Naive B cell (primary cell): ENCODE results near the gene ARHGAP29. TPM values are rescaled to one million over a fixed set of nuclear protein-coding genes. Genes with fewer than 3 reads are reported as not detected.

Experiments used
- ATAC-seq, 2 donors: fragments of 150-1000 bp; cut with Tn5 transposase; 2 replicates each; pipeline ENCODE4 v1.10.0; 2021; ENCODE audit warnings: low read depth in 2 of 2, mild to moderate bottlenecking in 2 of 2, moderate library complexity in 2 of 2
- DNase-seq: peaks from one replicate; pipeline ENCODE4 v3.0.0; 2022
- H3K27ac Mint-ChIP-seq, 6 donors: one replicate each; pipeline ENCODE4 v1.8.0; 2020 to 2022; ENCODE audit warnings: mild to moderate bottlenecking in 6 of 6, mixed read lengths in 6 of 6, moderate library complexity in 5 of 6, inconsistent platforms in 2 of 6
- H3K27me3 Mint-ChIP-seq, 3 donors: one replicate each; pipeline ENCODE4 v1.8.0; 2021 to 2022; ENCODE audit warnings: mixed read lengths in 3 of 3, mild to moderate bottlenecking in 1 of 3
- H3K36me3 Mint-ChIP-seq, 2 donors: one replicate each; pipeline ENCODE4 v1.8.0; 2020 to 2022; ENCODE audit warnings: mixed read lengths in 2 of 2, inconsistent platforms in 1 of 2, mild to moderate bottlenecking in 1 of 2
- H3K4me1 Mint-ChIP-seq, 3 donors: one replicate each; pipeline ENCODE4 v1.8.0; 2020 to 2022; ENCODE audit warnings: mixed read lengths in 3 of 3, inconsistent platforms in 1 of 3, mild to moderate bottlenecking in 1 of 3, moderate library complexity in 1 of 3
- H3K4me3 Mint-ChIP-seq, 8 donors: one replicate each; pipeline ENCODE4 v1.8.0; 2020 to 2022; ENCODE audit warnings: mild to moderate bottlenecking in 8 of 8, mixed read lengths in 8 of 8, moderate library complexity in 8 of 8, inconsistent platforms in 2 of 8
- H3K9me3 Mint-ChIP-seq, 7 donors: one replicate each; pipeline ENCODE4 v1.8.0; 2020 to 2022; ENCODE audit warnings: mixed read lengths in 7 of 7, mild to moderate bottlenecking in 5 of 7, inconsistent platforms in 2 of 7, moderate library complexity in 1 of 7
- polyA plus RNA-seq, 6 donors: library from polyadenylated mRNA; unstranded; fragments of 300-500 nt; fragmentation: Illumina TruSeq; gene quantifications; one replicate each; pipeline ENCODE4 v1.2.3, GENCODE V29; 2021; ENCODE audit warnings: low read depth in 6 of 6

The ARHGAP29 gene
- polyA plus RNA-seq, 6 donors from 2014 or later, result not detected

DNA sequence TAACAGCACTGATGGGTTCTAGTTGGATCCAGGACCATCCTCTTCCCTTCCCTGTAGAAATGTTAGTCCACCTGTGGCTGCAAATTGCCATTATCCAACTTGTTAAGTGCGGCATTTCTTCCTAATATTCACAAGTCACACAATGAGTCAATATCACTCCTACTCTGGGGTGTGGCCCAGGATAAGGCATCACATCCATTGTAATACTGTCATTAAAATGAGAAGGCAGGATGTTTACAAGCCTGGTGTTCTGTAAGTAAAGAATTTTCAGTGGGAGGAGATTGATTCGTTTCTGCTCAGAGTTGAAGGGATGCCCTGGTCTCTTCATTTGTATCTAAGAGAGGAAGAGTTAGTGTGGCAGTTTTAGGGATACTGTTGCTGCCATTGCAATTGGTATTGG, 18.1 kb upstream of the ARHGAP29 start:
- ATAC-seq (no peak), DNase-seq (no peak)
- Mint-ChIP-seq H3K4me1 (peaks cover 0 to 4% (median 2%) of the 10 kb centered on the region in 3 donors), H3K27ac (no peak overlapping the region), H3K9me3 (peaks cover 0 to 2% (median 0%) of the 10 kb centered on the region in 7 donors), H3K27me3 (peaks cover 18 to 40% (median 38%) of the 10 kb centered on the region in 3 donors), H3K36me3 (no peaks in the 10 kb centered on the region), H3K4me3 (no peak overlapping the region)

- Mint-ChIP-seq H3K27me3 (peaks cover 27 to 45% (median 43%) of the 10 kb centered on the region in 3 donors), H3K4me3 (no peak overlapping the region), H3K4me1 (no peaks in the 10 kb centered on the region), H3K9me3 (peaks cover 0 to 2% (median 0%) of the 10 kb centered on the region in 7 donors), H3K27ac (no peak overlapping the region), H3K36me3 (no peaks in the 10 kb centered on the region)
- ATAC-seq, result no peak
- DNase-seq, result no peak
Observed at GRCh38 chr1:94254073-94254810, 16.9 kb upstream of the ARHGAP29 start.

DNA sequence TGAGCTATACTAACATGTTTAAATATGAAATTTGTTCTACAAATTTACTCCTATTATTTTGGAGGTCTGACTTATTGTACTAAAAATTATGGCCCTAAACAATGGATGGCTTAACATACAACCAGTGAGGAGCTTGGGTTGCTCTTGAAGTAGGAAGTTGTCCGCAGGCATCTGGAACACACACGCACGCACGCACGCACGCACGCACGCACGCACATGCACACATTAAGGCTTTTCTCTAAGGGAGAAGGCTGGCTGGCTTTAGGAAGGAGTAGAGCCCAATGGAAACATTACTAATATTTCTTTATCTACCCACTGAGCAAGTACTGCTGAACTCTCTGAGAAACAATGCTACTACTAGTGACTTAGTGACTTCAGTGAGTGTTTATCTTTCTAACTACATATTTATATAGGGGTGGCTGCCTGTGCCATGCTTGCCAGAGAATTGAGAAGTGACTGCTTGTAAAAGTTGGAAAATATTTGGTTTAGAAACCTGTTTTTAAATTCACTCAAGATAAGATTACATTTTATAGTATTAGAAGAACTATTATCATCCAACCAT, 16.2 kb upstream of the ARHGAP29 start:
- Mint-ChIP-seq H3K9me3 (peaks cover 0 to 2% (median 0%) of the 10 kb centered on the region in 7 donors), H3K36me3 (no peaks in the 10 kb centered on the region), H3K27me3 (peaks cover 27 to 50% (median 41%) of the 10 kb centered on the region in 3 donors), H3K4me1 (no peaks in the 10 kb centered on the region), H3K4me3 (no peak overlapping the region), H3K27ac (no peak overlapping the region)
- DNase-seq (no peak), ATAC-seq (no peak)

DNA sequence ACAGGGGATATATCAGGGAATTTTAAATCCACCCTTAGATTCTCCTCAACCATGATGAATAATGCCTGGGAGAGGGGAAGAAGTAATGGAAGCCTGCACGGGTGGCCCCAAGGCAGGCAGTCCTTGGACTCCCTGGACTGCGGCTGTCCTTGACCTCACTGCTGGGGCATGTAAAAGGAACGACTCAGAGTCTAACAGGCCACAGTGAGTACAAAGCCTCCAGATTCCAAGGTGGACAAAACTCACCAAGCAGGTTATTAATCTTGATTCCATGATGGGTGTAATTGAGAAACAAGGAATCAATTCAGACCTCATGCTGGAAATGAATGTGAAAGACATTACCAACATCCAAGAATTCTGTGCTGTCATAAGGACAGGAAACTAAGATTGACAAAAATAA, 13.0 kb upstream of the ARHGAP29 start:
- ATAC-seq, result no peak
- H3K27me3 Mint-ChIP-seq, result peaks cover 55 to 58% (median 55%) of the 10 kb centered on the region in 3 donors

GRCh38 chr1:94248956-94249688, 11.7 kb upstream of the ARHGAP29 start:
- H3K9me3 Mint-ChIP-seq, result peaks cover 0 to 19% (median 7%) of the 10 kb centered on the region in 7 donors
- peaks cover 0 to 11% of the 10 kb centered on the region in 2 donors for H3K36me3 Mint-ChIP-seq
- DNase-seq (no peak), ATAC-seq (no peak)
- H3K4me3 Mint-ChIP-seq, result peak overlapping the region in 5 of 8 donors; percentile 3 to 29 (median 18)
- H3K27me3 Mint-ChIP-seq, result peaks cover 56 to 58% (median 58%) of the 10 kb centered on the region in 3 donors
- H3K4me1 Mint-ChIP-seq, result peaks cover 12 to 14% (median 13%) of the 10 kb centered on the region in 3 donors
- no peak overlapping the region for H3K27ac Mint-ChIP-seq

More for the DNA sequence above, 13.0 kb upstream of the ARHGAP29 start:
- peaks cover 0 to 7% of the 10 kb centered on the region in 2 donors for H3K36me3 Mint-ChIP-seq
- no peak overlapping the region for H3K4me3 Mint-ChIP-seq
- no peak overlapping the region for H3K27ac Mint-ChIP-seq
- no peak for DNase-seq
- peaks cover 12 to 14% (median 13%) of the 10 kb centered on the region in 3 donors for H3K4me1 Mint-ChIP-seq
- H3K9me3 Mint-ChIP-seq, result peaks cover 0 to 8% (median 2%) of the 10 kb centered on the region in 7 donors

- H3K36me3 Mint-ChIP-seq, result peaks cover 11 to 26% of the 10 kb centered on the region in 2 donors
- peaks cover 12 to 14% (median 13%) of the 10 kb centered on the region in 3 donors for H3K4me1 Mint-ChIP-seq
- peaks cover 67 to 75% (median 73%) of the 10 kb centered on the region in 3 donors for H3K27me3 Mint-ChIP-seq
- DNase-seq (peak; percentile 15), ATAC-seq (peak; percentile 58 to 67)
- peak overlapping the region; percentile 72 to 92 (median 80) for H3K4me3 Mint-ChIP-seq
- H3K27ac Mint-ChIP-seq, result no peak overlapping the region
- peaks cover 7 to 35% (median 23%) of the 10 kb centered on the region in 7 donors for H3K9me3 Mint-ChIP-seq
Observed at GRCh38 chr1:94247138-94248094, 10.0 kb upstream of the ARHGAP29 start.

DNA sequence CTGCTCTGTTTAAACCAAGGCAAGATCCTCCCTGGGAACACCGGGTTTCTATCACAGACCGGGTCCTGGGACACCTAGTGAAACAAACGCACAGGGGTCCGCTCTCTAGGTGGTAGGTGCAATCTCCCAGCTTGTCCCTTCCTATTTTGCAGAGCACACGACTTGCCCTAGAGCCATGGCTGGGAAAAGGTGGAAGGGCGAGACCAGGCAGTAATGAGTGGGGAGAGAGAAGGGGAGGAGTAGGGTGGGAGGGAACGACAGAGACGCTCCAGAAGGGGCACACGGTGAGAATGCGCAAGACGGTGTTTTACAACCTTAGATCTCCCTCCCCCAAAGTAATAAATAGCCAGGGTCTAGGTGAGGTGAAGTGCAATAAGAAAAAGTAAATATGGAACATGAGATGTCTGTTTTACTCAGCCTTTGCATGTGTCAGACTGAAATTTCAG, 9.3 kb upstream of the ARHGAP29 start:
- Mint-ChIP-seq H3K9me3 (peaks cover 7 to 42% (median 24%) of the 10 kb centered on the region in 7 donors), H3K4me3 (peak overlapping the region; percentile 59 to 84 (median 78)), H3K36me3 (peaks cover 11 to 26% of the 10 kb centered on the region in 2 donors), H3K4me1 (peaks cover 12 to 14% (median 13%) of the 10 kb centered on the region in 3 donors), H3K27ac (no peak overlapping the region), H3K27me3 (peaks cover 72 to 78% (median 78%) of the 10 kb centered on the region in 3 donors)
- ATAC-seq, result no peak
- no peak for DNase-seq

DNA sequence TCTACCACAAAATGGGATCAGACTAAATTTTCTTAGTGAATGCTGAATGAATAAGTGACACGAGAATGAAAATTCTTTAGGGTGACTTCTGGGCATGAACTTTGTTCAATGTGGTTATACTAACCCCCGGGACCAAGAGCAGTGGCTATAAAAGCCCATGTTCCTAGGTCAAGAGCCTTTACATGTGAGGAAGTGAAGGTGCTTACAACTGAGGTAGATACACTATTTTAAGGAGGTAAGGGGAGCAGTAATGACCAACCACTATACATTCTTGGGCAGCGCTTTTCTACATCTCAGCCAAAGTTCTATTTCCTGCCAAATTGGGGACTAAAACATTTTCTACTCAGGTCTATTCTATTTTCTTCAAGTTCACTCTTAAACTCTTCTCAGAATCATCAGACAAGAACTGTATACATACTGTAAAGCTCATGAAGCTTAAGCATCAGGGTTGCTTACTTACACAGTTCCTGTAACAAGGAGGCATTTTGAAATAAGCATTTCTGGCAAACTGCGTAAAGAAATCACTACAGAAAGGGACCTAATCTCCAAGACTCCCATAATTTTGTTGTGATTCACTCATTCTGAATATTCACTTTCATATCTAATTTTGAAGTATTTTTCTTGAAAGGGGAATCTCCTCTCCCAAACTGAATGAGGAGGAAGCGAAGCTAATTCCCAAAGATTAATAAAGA, 8.5 kb upstream of the ARHGAP29 start:
- peak overlapping the region in 4 of 8 donors; percentile 7 to 84 (median 80) for H3K4me3 Mint-ChIP-seq
- H3K9me3 Mint-ChIP-seq, result peaks cover 7 to 43% (median 22%) of the 10 kb centered on the region in 7 donors
- DNase-seq (no peak), ATAC-seq (no peak)
- H3K36me3 Mint-ChIP-seq, result peaks cover 11 to 26% of the 10 kb centered on the region in 2 donors
- H3K4me1 Mint-ChIP-seq, result peaks cover 12 to 14% (median 13%) of the 10 kb centered on the region in 3 donors
- H3K27me3 Mint-ChIP-seq, result peaks cover 71 to 76% (median 75%) of the 10 kb centered on the region in 3 donors
- H3K27ac Mint-ChIP-seq, result no peak overlapping the region

GRCh38 chr1:94244816-94245215, 7.4 kb upstream of the ARHGAP29 start:
- ATAC-seq, result no peak
- Mint-ChIP-seq H3K36me3 (peaks cover 11 to 26% of the 10 kb centered on the region in 2 donors), H3K27me3 (peaks cover 77 to 81% (median 78%) of the 10 kb centered on the region in 3 donors), H3K4me3 (no peak overlapping the region), H3K9me3 (peaks cover 7 to 43% (median 22%) of the 10 kb centered on the region in 7 donors), H3K27ac (no peak overlapping the region), H3K4me1 (peaks cover 12 to 14% (median 13%) of the 10 kb centered on the region in 3 donors)
- no peak for DNase-seq

DNA sequence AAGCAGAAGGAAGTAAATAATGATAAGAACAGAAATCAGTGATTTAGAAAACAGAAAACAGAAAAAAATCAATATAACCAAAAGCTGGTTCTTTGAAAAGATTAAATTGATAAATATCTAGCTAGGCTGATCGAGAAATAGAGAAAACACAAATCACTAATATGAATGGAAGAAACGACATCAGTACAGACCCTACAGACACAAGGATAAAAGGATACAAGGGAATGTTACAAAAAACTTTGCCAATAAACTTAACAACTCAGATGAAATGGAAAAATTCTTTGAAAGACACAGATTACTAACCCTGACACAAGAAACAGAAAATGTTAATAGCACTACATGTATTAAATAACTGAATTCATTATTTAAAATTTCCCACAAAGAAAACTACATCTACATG, 6.3 kb upstream of the ARHGAP29 start:
- peaks cover 11 to 28% of the 10 kb centered on the region in 2 donors for H3K36me3 Mint-ChIP-seq
- H3K4me3 Mint-ChIP-seq, result no peak overlapping the region
- no peak for ATAC-seq
- DNase-seq, result no peak
- H3K4me1 Mint-ChIP-seq, result peaks cover 12 to 15% (median 13%) of the 10 kb centered on the region in 3 donors
- peaks cover 7 to 50% (median 25%) of the 10 kb centered on the region in 7 donors for H3K9me3 Mint-ChIP-seq
- H3K27me3 Mint-ChIP-seq, result peaks cover 80 to 86% (median 86%) of the 10 kb centered on the region in 3 donors
- H3K27ac Mint-ChIP-seq, result no peak overlapping the region

GRCh38 chr1:94240822-94241221, 3.4 kb upstream of the ARHGAP29 start:
- Mint-ChIP-seq H3K27ac (no peak overlapping the region), H3K9me3 (peaks cover 12 to 54% (median 34%) of the 10 kb centered on the region in 7 donors), H3K36me3 (peaks cover 16 to 27% of the 10 kb centered on the region in 2 donors), H3K27me3 (peaks cover 78 to 92% (median 79%) of the 10 kb centered on the region in 3 donors), H3K4me3 (no peak overlapping the region), H3K4me1 (peaks cover 0 to 21% (median 12%) of the 10 kb centered on the region in 3 donors)
- no peak for ATAC-seq
- no peak for DNase-seq

DNA sequence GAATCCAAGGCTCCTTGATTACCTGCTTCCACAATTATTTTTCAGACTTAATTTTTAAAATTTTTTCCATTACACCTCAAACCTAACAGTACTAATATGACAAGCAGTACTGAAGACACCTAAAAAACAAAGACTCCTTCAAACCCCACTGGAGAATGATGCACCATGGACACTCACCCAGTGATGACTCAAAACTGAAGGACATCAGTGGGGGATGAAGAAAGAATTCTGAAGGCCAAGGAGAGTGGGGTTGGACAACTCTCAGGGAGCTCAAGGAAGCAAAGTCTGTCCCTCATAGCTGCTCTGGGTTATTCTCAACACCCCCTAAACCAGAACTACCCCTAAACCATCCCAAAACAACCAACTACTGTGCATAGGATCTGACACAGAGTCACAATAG, 2.4 kb upstream of the ARHGAP29 start:
- ATAC-seq, result no peak
- peaks cover 12 to 56% (median 34%) of the 10 kb centered on the region in 7 donors for H3K9me3 Mint-ChIP-seq
- DNase-seq, result no peak
- no peak overlapping the region for H3K27ac Mint-ChIP-seq
- peaks cover 16 to 27% of the 10 kb centered on the region in 2 donors for H3K36me3 Mint-ChIP-seq
- peaks cover 74 to 91% (median 76%) of the 10 kb centered on the region in 3 donors for H3K27me3 Mint-ChIP-seq
- H3K4me1 Mint-ChIP-seq, result peaks cover 0 to 24% (median 15%) of the 10 kb centered on the region in 3 donors
- peak overlapping the region in 1 of 8 donors; percentile 56 for H3K4me3 Mint-ChIP-seq
